GM23338 (cell line): ENCODE results near the gene SMARCC1.

Source experiments
- TF ChIP-seq, protein P1 (sequence below): IDR thresholded peaks from 2 replicates; pipeline ENCODE4 v1.6.1; 2016; ENCODE audit warnings: antibody characterized with exemption
- TF ChIP-seq, protein P2 (sequence below), 2 experiments: fragments of 200-600 bp in 1 of 2; sonication (generic) in 1 of 2; conservative IDR thresholded peaks; 2 replicates each; pipeline versions ENCODE4 v1.5.1 to v1.6.1; 2016 to 2017; ENCODE audit warnings: antibody characterized with exemption in 2 of 2, low read depth in 2 of 2, mild to moderate bottlenecking in 2 of 2, moderate library complexity in 1 of 2

DNA sequence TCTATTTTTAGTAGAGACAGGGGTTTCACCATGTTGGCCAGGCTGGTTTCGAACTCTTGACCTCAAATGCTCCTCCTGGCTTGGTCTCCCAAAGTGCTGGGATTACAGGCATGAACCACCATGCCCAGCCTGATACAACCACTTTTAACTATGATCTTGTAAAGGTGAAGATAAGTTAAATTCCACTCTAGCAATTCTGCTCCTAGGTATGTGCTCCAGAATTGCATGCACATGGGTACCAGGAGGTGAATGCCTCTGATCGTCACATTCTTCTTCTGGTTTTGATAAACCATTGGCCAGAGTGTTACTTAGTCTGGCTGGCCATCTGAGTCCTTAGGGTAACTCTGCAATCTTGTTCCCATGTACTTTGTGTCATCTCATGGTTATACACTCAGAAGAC is 225.3 kb downstream of the SMARCC1 start:
- TF ChIP-seq, protein P1, sequence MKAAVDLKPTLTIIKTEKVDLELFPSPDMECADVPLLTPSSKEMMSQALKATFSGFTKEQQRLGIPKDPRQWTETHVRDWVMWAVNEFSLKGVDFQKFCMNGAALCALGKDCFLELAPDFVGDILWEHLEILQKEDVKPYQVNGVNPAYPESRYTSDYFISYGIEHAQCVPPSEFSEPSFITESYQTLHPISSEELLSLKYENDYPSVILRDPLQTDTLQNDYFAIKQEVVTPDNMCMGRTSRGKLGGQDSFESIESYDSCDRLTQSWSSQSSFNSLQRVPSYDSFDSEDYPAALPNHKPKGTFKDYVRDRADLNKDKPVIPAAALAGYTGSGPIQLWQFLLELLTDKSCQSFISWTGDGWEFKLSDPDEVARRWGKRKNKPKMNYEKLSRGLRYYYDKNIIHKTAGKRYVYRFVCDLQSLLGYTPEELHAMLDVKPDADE, result no peak
- TF ChIP-seq, protein P2, sequence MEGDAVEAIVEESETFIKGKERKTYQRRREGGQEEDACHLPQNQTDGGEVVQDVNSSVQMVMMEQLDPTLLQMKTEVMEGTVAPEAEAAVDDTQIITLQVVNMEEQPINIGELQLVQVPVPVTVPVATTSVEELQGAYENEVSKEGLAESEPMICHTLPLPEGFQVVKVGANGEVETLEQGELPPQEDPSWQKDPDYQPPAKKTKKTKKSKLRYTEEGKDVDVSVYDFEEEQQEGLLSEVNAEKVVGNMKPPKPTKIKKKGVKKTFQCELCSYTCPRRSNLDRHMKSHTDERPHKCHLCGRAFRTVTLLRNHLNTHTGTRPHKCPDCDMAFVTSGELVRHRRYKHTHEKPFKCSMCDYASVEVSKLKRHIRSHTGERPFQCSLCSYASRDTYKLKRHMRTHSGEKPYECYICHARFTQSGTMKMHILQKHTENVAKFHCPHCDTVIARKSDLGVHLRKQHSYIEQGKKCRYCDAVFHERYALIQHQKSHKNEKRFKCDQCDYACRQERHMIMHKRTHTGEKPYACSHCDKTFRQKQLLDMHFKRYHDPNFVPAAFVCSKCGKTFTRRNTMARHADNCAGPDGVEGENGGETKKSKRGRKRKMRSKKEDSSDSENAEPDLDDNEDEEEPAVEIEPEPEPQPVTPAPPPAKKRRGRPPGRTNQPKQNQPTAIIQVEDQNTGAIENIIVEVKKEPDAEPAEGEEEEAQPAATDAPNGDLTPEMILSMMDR (conservative IDR thresholded peaks at IDR 0.05; ENCODE audit: low read depth in 2 of 2), result no peak
